Gastroesophageal sphincter (tissue), 3 donors: ENCODE measurements around the gene SERPINB12.

ENCODE experiments used
- EP300 ChIP-seq: sonication (generic); formaldehyde crosslinking; IDR thresholded peaks from one replicate; pipeline ENCODE4 v1.6.1; 2017; ENCODE audit warnings: antibody characterized with exemption, mild to moderate bottlenecking
- POLR2A ChIP-seq, 2 donors: fragments of 450-650 bp; IDR thresholded peaks; one replicate each; pipeline ENCODE4 v1.6.1; 2017; ENCODE audit warnings: antibody characterized with exemption in 2 of 2, mild to moderate bottlenecking in 2 of 2, moderate library complexity in 1 of 2
- POLR2AphosphoS5 ChIP-seq: sonication (generic); formaldehyde crosslinking; IDR thresholded peaks from one replicate; pipeline ENCODE4 v1.6.1; 2017; ENCODE audit warnings: antibody characterized with exemption
- TF ChIP-seq, protein P1 (sequence below), 4 experiments: fragments of 200-600 bp in 2 of 4; fragments of 450-650 bp in 2 of 4; sonication (generic) in 1 of 4; IDR thresholded peaks; one replicate each; pipeline ENCODE4 v1.5.1; 2017 to 2019; ENCODE audit warnings: antibody characterized with exemption in 4 of 4, mild to moderate bottlenecking in 2 of 4, moderate library complexity in 2 of 4

DNA sequence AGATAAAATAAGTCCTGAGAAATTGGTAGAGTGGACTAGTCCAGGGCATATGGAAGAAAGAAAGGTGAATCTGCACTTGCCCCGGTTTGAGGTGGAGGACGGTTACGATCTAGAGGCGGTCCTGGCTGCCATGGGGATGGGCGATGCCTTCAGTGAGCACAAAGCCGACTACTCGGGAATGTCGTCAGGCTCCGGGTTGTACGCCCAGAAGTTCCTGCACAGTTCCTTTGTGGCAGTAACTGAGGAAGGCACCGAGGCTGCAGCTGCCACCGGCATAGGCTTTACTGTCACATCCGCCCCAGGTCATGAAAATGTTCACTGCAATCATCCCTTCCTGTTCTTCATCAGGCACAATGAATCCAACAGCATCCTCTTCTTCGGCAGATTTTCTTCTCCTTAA lies 54.8 kb downstream of the SERPINB12 start:
- TF ChIP-seq POLR2A (IDR thresholded peaks at IDR 0.05) (no peak), EP300 (no peak), POLR2AphosphoS5 (no peak)
- TF ChIP-seq, protein P1, sequence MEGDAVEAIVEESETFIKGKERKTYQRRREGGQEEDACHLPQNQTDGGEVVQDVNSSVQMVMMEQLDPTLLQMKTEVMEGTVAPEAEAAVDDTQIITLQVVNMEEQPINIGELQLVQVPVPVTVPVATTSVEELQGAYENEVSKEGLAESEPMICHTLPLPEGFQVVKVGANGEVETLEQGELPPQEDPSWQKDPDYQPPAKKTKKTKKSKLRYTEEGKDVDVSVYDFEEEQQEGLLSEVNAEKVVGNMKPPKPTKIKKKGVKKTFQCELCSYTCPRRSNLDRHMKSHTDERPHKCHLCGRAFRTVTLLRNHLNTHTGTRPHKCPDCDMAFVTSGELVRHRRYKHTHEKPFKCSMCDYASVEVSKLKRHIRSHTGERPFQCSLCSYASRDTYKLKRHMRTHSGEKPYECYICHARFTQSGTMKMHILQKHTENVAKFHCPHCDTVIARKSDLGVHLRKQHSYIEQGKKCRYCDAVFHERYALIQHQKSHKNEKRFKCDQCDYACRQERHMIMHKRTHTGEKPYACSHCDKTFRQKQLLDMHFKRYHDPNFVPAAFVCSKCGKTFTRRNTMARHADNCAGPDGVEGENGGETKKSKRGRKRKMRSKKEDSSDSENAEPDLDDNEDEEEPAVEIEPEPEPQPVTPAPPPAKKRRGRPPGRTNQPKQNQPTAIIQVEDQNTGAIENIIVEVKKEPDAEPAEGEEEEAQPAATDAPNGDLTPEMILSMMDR (IDR thresholded peaks at IDR 0.05): no peak
